Measurements from ENCODE around the gene SMAD4.
"Not testable (repeated sequence)": the region's sequence is repeated elsewhere in the genome, so short reads cannot be mapped to it uniquely, and the experiment has no call there.

SMAD4 gene

DNA sequence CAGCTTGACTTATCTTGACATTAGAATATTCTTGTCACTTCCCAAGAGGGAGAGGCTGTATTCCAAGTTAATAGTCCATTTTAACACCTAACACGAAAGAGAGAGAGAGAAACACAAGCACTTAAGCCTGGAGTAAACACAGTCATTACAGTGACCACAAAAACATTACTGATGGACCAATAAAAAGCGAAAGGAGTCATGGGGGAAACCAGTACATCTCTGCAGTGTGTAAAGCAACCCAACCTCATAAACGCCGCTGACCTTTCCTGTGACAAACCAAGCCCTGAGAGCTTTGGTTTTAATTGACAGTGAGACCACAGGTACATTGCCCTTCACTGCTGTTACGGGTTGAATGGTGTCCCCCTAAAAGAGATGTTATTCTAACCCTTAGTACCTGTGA is 78.3 kb downstream of the SMAD4 start:
- in situ Hi-C loops (cut with MboI; ENCODE audit: low sequenced_read_pairs): no loop called here

DNA sequence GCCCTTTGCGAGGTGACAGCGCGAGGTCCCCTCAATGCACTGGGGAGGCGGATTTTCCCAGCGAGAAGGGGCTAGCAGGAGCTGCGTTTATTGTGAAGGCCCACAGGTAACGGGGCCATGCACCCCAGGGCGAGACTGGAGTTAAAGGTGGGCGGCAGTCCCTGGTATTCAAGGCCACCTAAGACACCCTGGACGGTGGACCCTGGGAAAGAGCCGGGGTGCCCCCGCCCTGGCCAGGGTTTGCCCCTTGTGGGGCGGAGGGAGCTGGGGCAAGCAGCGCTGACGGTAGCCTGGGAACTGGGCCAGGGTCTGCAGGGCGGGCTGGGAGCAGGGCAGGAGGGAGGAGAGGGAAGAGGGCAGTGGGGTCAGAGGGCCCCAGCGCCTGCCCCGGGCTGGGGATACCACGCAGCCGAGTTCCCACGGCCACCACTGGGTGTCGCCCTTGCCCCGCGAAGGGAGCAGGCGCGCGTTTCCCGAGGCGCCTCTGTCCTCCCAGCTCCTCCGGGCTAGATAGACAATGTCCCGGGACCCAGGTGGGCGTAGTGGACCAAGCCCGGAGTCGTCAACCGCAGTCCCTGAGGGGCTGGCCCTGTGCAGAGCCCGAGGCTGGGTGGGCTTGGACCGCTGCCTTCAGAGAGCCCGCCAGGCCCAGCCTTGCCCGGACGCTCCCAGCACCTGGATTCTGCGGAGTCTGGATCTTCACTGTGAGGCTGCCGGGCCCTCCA is 80.2 kb downstream of the SMAD4 start:
- in situ Hi-C loops (cut with MboI; ENCODE audit: low sequenced_read_pairs): no loop called here

DNA sequence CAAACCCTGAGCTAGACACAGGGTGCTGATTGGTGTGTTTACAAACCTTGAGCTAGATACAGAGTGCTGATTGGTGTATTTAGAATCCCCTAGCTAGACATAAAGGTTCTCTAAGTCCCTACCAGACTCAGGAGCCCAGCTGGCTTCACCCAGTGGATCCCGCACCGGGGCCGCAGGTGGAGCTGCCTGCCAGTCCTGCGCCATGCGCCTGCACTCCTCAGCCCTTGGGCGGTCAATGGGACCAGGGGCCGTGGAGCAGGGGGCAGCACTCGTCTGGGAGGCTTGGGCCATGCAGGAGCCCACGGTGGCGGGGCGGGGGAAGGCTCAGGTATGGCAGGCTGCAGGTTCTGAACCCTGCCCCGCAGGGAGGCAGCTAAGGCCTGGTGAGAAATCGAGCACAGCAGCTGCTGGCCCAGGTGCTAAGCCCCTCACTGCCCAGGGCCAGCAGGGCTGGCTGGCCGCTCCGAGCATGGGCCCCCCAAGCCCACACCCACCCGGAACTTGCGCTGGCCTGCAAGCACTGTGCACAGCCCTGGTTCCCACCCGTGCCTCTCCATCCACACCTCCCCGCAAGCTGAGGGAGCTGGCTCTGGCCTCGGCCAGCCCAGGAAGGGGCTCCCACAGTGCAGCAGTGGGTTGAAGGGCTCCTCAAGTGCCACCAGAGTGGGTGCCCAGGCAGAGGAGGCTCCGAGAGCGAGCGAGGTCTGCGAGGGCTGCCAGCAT is 81.8 kb downstream of the SMAD4 start:
- in situ Hi-C loops (cut with MboI; ENCODE audit: low sequenced_read_pairs): not testable (repeated sequence)

DNA sequence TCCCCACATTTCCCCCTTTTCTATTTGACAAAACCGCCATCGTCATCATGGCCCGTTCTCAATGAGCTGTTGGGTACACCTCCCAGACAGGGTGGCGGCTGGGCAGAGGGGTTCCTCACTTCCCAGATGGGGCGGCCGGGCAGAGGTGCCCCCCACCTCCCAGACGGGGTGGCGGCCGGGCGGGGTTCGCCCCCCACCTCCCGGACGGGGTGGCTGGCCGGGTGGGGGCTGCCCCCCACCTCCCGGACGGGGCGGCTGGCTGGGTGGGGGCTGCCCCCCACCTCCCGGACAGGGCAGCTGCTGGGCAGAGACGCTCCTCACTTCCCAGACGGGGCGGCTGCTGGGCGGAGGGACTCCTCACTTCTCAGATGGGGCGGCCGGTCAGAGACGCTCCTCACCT is 87.0 kb downstream of the SMAD4 start:
- in situ Hi-C loops (cut with MboI; ENCODE audit: low sequenced_read_pairs): not testable (repeated sequence)

DNA sequence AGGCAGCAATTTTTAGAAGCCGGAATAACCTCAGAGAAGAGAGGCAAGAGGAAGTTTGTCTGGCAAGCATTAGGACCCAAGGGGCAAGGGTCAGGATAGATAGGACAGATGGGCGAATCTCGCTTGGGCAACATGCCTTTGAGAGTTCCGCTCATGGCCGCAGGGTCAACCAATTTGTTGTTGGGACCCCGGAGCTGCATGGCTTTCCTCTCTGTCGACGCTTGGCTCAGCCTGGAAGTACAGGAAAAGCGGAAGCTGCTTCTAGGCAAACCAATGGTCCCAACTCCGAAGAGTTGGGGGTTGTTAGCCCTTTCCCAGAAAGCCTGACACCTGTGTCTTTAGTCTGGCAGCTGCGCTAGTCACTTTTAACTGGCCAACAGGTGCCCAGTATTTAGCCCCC is 89.5 kb downstream of the SMAD4 start:
- in situ Hi-C loops (cut with MboI; ENCODE audit: low sequenced_read_pairs): not testable (repeated sequence)

DNA sequence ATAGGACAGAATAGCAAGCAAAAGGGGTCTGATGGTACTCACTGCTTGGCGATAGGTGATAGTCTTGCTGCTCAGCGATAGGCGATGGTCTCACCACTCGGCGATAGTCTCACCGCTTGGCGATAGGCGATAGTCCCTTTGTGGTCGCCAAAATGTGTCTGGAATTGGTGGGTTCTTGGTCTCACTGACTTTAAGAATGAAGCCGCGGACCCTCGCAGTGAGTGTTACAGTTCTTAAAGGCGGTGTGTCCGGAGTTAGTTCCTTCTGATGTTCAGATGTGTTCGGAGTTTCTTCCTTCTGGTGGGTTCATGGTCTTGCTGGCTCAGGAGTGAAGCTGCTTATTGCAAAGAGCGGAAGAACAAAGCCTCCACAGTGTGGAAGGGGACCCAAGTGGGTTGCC is 90.0 kb downstream of the SMAD4 start:
- in situ Hi-C loops (cut with MboI; ENCODE audit: low sequenced_read_pairs): not testable (repeated sequence)

DNA sequence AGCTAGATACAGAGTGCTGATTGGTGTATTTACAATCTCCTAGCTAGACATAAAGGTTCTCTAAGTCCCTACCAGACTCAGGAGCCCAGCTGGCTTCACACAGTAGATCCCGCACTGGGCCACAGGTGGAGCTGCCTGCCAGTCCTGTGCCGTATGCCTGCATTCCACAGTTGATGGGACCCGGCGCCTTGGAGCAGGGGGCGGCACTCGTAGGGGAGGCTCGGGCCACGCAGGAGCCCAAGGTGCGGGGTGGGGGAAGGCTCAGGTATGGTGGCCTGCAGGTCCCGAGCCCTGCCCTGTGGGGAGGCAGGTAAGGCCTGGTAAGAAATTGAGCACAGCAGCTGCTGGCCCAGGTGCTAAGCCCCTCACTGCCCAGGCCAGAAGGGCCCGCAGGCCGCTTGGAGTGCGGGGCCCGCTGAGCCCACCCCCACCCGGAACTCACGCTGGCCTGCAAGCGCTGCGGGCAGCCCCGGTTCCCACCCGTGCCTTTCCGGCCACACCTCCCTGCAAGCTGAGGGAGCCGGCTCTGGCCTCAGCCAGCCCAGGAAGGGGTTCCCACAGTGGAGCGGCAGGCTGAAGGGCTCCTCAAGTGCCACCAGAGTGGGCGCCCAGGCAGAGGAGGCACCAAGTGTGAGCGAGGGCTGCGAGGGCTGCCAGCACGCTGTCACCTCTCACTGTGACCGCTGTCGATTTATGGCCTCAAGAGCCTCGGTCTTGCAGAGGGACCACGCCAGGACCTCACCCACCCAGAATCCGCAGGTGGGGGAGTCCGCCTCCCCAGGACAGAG is 91.0 kb downstream of the SMAD4 start:
- in situ Hi-C loops (cut with MboI; ENCODE audit: low sequenced_read_pairs): no loop called here

DNA sequence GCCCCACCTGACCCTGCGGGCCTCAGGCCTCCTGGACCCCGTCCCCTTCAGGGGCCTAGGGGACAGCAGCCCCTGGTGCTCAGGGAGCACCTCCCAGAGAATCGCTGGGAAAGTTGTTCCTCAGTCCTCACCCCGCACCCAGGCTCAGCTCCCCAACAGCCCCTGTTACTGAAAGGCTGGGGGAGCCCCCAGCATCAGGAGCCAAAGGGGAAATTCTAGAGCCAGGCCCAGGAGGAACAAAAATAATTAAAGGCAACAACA is 91.5 kb downstream of the SMAD4 start:
- in situ Hi-C loops (cut with MboI; ENCODE audit: low sequenced_read_pairs): no loop called here

DNA sequence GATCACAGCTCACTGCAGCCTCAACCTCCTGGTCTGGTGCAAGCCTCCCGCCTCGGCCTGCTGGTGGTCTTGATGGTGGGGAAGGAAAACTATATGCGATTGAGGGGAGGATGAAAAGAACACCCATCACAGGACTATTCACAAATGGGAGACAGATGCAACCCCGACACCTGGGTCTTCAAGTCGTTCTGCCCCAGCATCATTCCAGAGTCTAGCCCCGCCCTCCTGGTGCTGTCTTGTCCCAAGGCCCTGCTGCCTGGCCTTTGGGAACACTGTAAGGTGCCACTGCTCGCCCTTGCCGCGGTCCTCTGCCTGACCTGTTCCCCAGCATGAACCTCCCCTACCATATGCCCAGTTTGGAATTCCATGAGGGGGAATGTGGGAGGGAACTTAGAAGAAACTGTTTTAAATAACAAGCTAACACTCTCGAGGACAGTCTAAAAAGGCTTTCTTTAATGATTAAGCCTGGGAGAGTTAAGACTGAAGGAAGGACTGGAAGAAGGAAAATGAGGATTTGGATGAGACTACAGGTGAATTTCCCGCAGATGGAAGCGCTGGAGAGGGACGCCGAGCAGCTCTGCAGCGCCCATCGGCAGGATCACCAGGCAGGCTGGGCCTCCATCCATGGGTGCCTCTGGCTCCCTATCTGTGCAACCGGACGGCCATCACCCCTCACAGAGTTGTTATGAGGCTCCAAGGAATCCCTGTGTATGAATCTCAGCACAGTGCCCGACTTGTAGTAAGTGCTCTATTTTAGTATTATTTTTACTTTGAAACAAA is 92.4 kb downstream of the SMAD4 start:
- in situ Hi-C loops (cut with MboI; ENCODE audit: low sequenced_read_pairs): no loop called here

DNA sequence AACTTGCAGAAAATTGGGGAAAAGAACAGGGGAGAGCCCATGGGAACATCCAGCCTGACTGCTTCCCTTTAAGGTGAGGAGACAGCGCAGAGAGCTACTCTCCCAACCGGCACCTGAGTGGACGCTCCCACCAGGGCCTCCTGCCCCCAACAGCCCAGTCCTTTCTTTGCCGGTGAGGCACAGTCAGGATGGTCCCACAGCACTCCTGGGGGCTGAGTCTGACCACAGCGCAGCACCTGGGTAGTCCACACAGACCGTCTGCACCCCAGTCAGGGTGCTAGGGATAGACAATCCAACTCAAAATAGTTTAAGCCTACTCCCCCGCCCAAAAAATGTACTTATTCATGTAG is 93.0 kb downstream of the SMAD4 start:
- in situ Hi-C loops (cut with MboI; ENCODE audit: low sequenced_read_pairs): no loop called here

DNA sequence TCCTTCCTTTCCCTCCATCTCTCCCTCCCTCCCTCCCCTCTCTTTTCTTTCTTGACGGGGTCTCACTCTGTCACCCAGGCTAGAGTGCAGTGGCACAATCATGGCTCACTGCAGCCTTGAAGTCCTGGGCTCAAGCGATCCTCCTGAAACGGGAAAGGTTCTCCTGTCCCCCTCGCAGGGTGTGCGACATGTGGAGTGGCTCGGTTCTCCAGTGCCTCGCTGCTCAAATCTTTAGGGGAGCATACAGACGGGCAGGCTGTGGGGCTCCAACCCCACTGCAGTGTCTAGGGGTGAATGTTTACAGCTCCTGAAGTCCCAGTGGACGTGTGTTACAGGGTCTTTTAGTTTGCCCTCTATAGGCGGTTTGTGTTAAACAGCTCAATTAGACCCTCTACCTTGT is 93.5 kb downstream of the SMAD4 start:
- in situ Hi-C loops (cut with MboI; ENCODE audit: low sequenced_read_pairs): no loop called here

DNA sequence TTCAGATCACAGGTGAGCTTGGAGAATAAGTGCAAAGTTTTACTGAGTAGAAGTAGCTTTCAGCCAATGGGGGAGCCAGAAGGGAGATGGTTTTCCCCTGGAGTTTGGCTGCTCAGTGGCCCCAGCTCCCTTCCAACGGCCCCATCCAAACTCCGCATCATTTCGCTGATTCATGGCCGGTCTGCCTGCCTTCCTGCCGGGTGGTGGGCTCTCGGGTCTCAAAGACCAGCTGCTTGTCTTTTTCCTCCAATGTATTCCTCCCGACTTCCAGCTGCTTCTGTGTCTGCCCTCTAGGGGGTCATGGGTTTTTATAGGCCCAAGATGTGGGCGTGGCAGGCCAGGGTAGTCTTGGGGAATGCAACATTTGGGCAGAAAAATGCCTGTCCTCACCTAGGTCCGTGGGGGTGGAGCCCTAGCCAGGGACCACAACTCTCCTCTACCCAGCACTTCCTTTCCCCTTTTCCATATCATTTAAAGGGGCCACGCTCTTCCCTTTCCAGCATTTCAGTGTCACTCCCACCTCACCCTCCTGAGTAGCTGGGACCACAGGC is 94.0 kb downstream of the SMAD4 start:
- in situ Hi-C loops (cut with MboI; ENCODE audit: low sequenced_read_pairs): no loop called here

DNA sequence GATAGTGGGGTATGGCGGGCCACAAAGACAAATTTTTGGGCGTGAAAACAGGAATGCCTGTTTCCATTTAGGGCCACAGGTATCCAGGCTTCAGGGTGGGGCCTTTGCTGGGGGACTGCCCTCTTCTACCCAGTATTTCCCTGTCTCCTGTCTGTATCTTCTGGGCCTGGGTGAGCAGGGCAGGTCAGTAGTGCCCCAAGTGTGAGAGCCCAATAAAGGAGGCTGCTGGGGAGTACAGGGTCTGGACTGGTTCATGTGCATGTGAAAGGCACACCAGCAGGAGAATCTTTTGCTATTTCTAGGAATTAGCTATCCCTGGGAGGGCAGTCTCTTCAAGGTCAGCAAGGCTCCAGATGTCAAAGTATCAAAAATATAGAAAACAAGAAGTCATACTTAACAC is 96.0 kb downstream of the SMAD4 start:
- in situ Hi-C loops (cut with MboI; ENCODE audit: low sequenced_read_pairs): no loop called here

DNA sequence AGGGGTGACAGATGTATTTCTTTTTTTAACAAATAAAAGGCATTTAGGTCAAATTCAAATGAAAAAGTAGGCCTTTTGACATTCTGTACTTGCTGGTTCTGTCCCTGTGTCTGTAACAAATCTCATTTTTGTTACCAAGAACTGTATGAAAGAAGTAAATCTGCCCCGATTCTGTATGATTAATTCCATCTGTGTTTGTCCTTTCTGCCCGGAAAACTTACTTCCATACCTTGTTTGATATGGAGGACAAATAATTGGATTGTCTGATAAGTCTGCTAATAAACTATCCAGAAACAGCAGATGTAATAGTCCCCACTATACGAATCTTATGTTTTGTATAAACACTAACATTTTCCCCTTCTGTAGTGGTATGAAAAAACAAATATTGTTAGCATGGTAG is 97.7 kb downstream of the SMAD4 start:
- in situ Hi-C loops (cut with MboI; ENCODE audit: low sequenced_read_pairs): no loop called here

DNA sequence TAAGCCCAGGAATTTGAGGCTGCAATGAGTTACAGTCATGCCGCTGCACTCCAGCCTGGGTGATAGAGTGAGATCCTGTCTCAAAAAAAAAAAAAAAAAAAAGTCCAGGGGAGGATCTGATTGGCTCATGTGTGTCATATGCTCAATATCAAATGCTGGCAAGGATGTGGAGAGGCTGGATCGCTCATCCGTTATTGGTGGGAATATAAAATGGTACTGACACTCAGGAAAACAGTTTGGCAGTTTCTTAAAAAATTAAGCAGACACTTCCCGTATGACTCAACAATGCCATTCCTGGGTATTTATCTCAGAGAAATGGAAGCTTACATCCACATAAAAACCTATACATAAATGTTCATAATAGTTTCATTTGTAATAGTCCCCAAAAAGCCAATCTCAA is 98.5 kb downstream of the SMAD4 start:
- in situ Hi-C loops (cut with MboI; ENCODE audit: low sequenced_read_pairs): no loop called here

DNA sequence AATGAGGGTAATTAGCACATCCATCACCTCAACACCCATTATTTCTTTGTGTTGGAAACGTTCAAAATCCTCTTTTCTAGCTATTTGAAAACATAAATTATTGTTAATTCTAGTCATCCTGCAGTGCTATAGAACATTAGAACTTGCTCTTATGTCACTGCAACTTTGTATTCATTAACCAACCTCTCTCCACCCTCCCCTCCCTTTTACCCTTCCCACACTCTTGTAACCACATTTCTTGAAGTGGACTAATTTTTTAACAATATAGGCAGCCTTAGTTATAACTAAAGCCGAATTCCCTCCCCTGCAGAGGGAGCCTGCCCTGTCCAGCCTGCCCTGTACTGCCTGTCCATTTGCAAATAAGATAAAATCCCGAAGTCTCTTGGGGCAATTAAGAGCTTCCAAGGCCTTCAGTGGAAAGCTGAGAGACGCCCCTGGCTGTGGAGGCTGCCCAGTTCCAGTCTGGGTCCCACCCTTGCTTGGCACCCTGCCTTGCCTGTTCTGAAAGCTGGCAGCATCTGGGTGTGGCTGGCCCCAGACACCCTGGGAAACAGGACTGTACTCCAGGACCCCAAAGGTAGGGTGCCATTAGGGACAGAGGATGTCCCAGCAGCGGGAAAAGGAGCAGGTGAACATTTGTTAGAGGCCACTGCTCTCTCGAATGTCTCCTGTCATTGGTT is 102.4 kb downstream of the SMAD4 start:
- in situ Hi-C loops (cut with MboI; ENCODE audit: low sequenced_read_pairs): no loop called here

DNA sequence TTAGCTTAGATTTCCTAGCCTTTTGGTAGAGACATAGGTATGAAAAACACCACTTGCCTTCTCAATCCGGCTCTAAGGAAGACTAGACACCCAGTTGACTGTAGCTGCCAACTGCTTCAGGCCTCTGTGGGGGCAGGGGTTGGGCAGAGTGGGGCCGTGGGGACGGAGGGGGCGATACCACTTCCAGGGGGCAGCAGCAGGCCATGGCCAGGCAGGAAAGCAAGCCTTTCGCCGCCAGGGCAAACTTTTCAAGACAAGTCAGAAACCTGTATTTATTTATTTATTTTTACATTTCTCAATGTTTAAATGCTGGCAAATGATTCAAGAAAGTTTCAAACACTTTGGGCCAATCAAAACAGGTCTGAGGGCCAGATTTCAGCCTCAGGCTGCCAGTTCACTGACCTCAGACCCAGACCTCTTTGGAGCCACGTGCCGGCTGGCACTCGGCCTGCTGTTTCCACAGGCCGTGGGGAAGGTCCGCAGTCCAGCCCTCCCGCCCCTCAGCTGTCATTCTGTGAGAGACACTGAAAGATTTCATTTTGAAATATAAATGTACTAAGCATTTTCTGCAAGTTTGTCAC is 103.7 kb downstream of the SMAD4 start:
- in situ Hi-C loops (cut with MboI; ENCODE audit: low sequenced_read_pairs): no loop called here
